ENCODE measurements around the gene LCOR. TPM values are rescaled to one million over a fixed set of nuclear protein-coding genes. Genes with fewer than 3 reads are reported as not detected.

LCOR gene
- total RNA-seq, 4 donors from 2014 or later, result 19.8 to 25.1 (median 21.7) TPM

DNA sequence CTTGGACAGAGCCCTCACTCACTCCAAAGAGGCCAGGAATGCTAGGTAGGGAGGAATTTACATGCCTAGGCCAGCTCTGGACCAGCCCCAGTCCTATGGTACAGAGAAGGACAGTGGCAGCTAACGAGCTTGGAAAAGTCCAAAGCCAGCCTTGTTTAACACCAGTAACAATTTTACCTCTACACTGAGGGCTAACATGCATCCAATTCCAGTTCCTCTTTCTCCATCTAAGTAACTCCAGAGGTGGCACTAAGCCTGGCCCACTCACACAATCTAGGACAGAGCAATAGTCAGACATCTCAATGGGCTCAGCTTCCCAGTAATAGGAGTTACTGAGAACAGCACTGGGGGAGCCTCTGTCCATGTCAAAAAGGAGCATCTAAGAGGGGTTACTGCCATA, 5.7 kb upstream of the LCOR start:
- Histone ChIP-seq H3K4me1 (peaks cover 0 to 13% (median 2%) of the 10 kb centered on the region in 4 donors), H3K4me3 (no peak overlapping the region), H3K27me3 (no peaks in the 10 kb centered on the region), H3K36me3 (no peaks in the 10 kb centered on the region), H3K9me3 (no peaks in the 10 kb centered on the region), H3K27ac (no peak overlapping the region)
- 74 to 88% methylated on average over 1 of the region's 1 CpG for WGBS, 2 donors
- TF ChIP-seq, protein P1, sequence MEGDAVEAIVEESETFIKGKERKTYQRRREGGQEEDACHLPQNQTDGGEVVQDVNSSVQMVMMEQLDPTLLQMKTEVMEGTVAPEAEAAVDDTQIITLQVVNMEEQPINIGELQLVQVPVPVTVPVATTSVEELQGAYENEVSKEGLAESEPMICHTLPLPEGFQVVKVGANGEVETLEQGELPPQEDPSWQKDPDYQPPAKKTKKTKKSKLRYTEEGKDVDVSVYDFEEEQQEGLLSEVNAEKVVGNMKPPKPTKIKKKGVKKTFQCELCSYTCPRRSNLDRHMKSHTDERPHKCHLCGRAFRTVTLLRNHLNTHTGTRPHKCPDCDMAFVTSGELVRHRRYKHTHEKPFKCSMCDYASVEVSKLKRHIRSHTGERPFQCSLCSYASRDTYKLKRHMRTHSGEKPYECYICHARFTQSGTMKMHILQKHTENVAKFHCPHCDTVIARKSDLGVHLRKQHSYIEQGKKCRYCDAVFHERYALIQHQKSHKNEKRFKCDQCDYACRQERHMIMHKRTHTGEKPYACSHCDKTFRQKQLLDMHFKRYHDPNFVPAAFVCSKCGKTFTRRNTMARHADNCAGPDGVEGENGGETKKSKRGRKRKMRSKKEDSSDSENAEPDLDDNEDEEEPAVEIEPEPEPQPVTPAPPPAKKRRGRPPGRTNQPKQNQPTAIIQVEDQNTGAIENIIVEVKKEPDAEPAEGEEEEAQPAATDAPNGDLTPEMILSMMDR (IDR thresholded peaks at IDR 0.05), result no peak
- TF ChIP-seq POLR2A (IDR thresholded peaks at IDR 0.05), result no peak
- no peak for DNase-seq (ENCODE audit: low spot score in 2 of 2)

DNA sequence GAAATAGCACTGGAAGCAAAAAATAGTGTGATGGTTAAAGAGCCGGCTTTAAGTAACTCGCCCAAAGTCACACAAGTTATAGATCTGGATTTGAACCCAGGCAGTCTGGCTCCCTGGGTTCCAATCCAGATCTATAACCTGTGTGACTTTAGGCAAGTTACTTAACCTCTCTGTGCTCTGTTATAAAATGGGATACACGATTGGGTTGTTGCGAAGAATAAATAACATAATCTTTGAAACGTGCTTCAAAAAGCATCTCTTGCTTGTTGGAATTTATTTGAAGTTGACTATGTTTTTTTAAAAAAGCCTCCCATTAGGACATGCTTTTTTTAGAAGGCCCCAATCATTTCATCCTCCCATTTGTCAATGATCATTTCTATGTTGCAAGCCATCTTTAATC, 3.5 kb upstream of the LCOR start:
- DNase-seq (ENCODE audit: low spot score in 2 of 2), result no peak
- Histone ChIP-seq H3K4me1 (peaks cover 0 to 15% (median 2%) of the 10 kb centered on the region in 4 donors), H3K36me3 (no peaks in the 10 kb centered on the region), H3K9me3 (no peaks in the 10 kb centered on the region), H3K27ac (no peak overlapping the region), H3K4me3 (no peak overlapping the region), H3K27me3 (no peaks in the 10 kb centered on the region)
- TF ChIP-seq EP300 (IDR thresholded peaks at IDR 0.05), result no peak
- no peak for TF ChIP-seq POLR2A (IDR thresholded peaks at IDR 0.05)
- TF ChIP-seq, protein P1 (IDR thresholded peaks at IDR 0.05), result no peak
- 92 to 93% methylated on average over 5 of the region's 5 CpGs for WGBS, 2 donors

DNA sequence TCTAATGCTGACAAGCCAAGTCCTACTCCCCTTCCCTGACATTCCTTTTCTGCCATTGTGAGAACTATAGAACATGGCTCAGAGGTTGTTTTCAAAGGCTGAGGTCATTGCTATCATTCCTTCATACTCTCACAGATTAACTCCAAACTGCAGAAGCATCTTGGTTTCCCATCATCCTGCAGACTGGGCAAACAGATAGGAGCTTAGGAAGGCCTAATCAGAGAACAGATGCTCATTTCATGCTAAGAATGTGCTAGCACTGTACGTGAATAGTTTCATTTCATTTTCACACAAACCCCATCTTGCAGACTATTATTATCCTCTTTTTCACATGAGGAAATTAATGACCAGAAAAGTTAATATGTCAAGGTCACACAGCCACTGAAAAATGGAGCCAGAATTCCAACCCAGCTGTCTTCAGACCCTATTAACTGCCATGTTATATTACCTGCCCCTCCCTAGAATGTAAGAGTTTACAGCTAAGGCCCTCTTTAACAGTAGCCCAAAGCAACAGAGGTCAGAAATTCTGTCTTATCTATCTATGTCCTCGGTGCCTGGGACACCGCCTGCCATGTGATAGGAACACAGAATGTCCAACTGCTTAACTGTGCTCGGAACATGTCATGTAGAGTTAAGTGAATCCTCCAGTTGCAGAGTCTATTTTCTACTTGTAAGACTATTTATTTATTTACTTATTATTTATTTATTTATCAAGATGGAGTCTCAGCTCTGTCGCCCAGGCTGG, 2.9 kb upstream of the LCOR start:
- no peak for DNase-seq (ENCODE audit: low spot score in 2 of 2)
- no peaks in the 10 kb centered on the region for H3K9me3 ChIP-seq
- no peaks in the 10 kb centered on the region for H3K36me3 ChIP-seq
- no peaks in the 10 kb centered on the region for H3K27me3 ChIP-seq
- TF ChIP-seq, protein P1 (IDR thresholded peaks at IDR 0.05), result no peak
- TF ChIP-seq POLR2A (IDR thresholded peaks at IDR 0.05) (no peak), EP300 (IDR thresholded peaks at IDR 0.05) (no peak)
- WGBS, 2 donors, result 85 to 90% methylated on average over 5 of the region's 5 CpGs
- H3K4me1 ChIP-seq, result peaks cover 0 to 21% (median 4%) of the 10 kb centered on the region in 4 donors
- H3K27ac ChIP-seq, result no peak overlapping the region
- H3K4me3 ChIP-seq, result no peak overlapping the region

DNA sequence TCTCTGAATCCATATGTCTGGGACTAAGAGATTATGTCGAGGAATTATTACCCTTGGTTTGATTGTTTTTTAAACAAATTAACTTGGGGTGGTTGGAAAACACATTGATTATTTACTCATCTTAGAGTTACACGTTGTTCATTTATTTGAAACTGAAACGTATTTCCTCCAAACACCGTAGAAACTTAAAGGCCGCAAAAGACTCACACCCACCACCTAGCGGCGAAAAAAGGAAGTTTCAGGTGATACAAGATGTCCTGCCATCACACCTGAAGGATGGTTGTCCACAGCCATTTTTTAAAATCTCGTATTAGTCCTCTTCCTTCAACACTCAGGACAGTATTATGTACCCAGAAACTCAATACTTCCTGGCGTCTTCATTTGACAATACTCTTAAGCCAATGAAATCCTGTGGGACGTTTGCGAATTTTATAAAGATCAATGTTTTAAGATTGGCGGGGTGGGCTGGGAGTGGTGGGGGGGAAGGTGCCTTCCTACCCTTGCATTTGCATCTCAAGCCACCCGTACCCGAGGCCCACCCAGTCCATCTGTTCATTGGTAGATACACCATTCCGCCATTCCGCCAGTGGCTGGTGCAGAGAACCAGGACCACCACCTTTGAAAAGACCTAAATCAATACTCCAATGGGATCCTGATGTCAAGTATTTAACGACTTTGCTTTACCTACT, 1.4 kb upstream of the LCOR start:
- peak overlapping the region in 3 of 4 donors; percentile 95 to 99 (median 97) for H3K27ac ChIP-seq
- TF ChIP-seq POLR2A (IDR thresholded peaks at IDR 0.05) (no peak), EP300 (IDR thresholded peaks at IDR 0.05) (no peak)
- TF ChIP-seq, protein P1 (IDR thresholded peaks at IDR 0.05), result peak; percentile 69 to 87 (median 74)
- peaks cover 0 to 36% (median 13%) of the 10 kb centered on the region in 4 donors for H3K4me1 ChIP-seq
- H3K4me3 ChIP-seq, result no peak overlapping the region
- H3K36me3 ChIP-seq, result no peaks in the 10 kb centered on the region
- 42 to 43% methylated on average over 17 of the region's 17 CpGs for WGBS, 2 donors
- H3K27me3 ChIP-seq, result no peaks in the 10 kb centered on the region
- DNase-seq (ENCODE audit: low spot score in 2 of 2), result peak; percentile 57 to 86
- no peaks in the 10 kb centered on the region for H3K9me3 ChIP-seq
